ENCODE data around the gene UNC79. TPM values are rescaled to one million over a fixed set of nuclear protein-coding genes. Genes with fewer than 3 reads are reported as not detected.

The UNC79 gene
- total RNA-seq, 1 donor from 2014 or later: 0.10 TPM

DNA sequence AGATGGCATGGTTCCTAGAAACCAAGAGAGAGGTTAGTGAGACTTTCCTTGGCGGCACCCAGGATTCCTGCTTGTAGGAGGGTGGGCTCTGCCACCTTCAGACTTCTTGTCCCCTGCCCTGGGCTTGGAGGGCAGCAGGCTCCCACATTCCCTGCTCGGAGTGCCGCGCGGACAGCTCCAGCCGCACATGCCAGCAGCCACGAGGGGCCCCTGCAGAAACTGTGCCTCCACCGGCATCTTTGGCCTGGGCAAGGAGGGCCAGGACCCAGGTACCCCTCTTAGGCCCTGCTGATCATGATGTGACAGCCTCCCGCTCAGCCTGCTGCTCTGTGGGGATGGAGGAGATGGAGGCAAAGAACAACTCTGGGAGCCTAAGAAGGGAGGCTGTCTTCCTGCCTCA, 295.3 kb downstream of the UNC79 start:
- Mint-ChIP-seq H3K27ac (ENCODE audit: unreplicated experiment) (no peak overlapping the region), H3K27me3 (ENCODE audit: low read depth) (no peaks in the 10 kb centered on the region), H3K4me1 (ENCODE audit: low read depth) (no peaks in the 10 kb centered on the region), H3K4me3 (ENCODE audit: unreplicated experiment) (no peak overlapping the region), H3K9me3 (ENCODE audit: low read depth) (peaks cover 3% of the 10 kb centered on the region), H3K36me3 (ENCODE audit: low read depth) (no peaks in the 10 kb centered on the region)
- DNase-seq (ENCODE audit: low spot score): no peak
- no peak for TF ChIP-seq CTCF (IDR thresholded peaks at IDR 0.05)

DNA sequence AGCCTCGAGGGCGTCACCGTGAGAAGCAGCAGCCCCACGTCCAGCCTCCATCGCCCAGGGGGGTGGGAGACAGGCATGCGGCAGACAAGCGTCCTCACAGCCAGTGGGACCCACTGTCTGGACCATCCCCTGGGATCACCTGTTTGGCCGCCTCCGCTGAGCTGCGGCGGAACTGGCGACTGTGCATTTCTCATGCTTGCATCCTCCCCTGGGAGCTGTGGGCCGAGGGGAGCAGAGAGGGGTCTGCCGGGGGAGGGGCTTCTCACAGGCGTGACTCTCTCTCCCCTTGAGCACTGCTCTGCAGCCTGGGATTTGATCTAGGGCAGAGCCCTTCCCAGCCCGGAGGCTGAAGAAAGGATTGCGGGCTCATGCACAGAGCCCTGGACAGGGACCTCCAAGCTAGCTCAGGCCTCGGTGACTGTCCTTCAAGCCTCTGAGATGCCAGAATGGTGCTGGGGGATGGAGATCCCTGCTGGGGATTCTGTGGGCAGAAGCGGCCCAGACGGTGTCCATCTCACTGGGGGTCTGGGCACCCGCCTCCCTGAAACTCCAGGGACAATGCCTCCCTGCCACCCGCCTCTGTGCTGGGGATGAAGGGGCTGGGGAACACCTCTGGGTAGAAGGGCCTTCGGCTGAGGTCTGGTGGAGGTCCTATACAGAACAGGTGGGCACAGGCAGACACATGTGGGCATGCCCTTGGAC, 296.5 kb downstream of the UNC79 start:
- no peak overlapping the region for H3K27ac Mint-ChIP-seq (ENCODE audit: unreplicated experiment)
- H3K9me3 Mint-ChIP-seq (ENCODE audit: low read depth): no peaks in the 10 kb centered on the region
- no peak overlapping the region for H3K4me3 Mint-ChIP-seq (ENCODE audit: unreplicated experiment)
- peaks cover 3% of the 10 kb centered on the region for H3K27me3 Mint-ChIP-seq (ENCODE audit: low read depth)
- no peaks in the 10 kb centered on the region for H3K36me3 Mint-ChIP-seq (ENCODE audit: low read depth)
- no peaks in the 10 kb centered on the region for H3K4me1 Mint-ChIP-seq (ENCODE audit: low read depth)
- no peak for TF ChIP-seq CTCF (IDR thresholded peaks at IDR 0.05)
- no peak for DNase-seq (ENCODE audit: low spot score)

DNA sequence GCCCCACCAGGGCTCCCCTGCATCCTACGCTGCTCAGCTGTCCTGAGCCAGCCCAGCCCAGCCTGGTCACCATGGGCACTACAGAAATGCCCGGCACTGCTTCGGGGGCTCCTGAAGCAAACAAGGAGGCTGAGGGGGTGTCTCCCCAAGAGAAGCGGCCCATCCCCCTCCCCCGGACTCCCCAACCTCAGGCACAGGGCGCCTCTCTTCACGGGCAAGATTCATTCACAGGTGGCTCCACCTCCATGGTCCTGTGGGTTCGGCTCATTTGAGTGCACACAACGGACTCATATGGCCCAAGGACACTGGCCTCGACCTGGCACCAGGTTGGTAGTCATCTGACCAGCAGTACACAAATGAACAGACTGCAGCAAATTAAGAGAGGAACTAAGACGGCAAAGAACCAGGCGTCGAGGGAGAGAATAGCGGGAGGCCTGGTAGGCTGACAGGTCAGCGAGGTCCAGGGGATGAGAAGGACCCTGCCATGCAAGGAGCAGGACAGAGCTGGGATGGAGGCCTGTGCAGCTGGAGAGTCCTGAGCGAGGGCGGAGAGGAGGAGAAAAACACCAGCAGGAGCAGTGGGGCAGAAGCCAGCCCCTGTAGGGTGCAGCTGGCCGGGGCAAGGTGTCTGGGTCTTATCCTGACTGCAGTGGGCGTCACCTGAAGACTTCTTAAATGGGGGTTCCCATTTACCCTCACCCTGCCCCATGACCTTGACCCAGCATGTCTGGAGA, 297.3 kb downstream of the UNC79 start:
- no peaks in the 10 kb centered on the region for H3K4me1 Mint-ChIP-seq (ENCODE audit: low read depth)
- no peak for TF ChIP-seq CTCF (IDR thresholded peaks at IDR 0.05)
- H3K27ac Mint-ChIP-seq (ENCODE audit: unreplicated experiment): no peak overlapping the region
- no peak for DNase-seq (ENCODE audit: low spot score)
- no peaks in the 10 kb centered on the region for H3K36me3 Mint-ChIP-seq (ENCODE audit: low read depth)
- no peaks in the 10 kb centered on the region for H3K9me3 Mint-ChIP-seq (ENCODE audit: low read depth)
- H3K4me3 Mint-ChIP-seq (ENCODE audit: unreplicated experiment): no peak overlapping the region
- peaks cover 3% of the 10 kb centered on the region for H3K27me3 Mint-ChIP-seq (ENCODE audit: low read depth)

DNA sequence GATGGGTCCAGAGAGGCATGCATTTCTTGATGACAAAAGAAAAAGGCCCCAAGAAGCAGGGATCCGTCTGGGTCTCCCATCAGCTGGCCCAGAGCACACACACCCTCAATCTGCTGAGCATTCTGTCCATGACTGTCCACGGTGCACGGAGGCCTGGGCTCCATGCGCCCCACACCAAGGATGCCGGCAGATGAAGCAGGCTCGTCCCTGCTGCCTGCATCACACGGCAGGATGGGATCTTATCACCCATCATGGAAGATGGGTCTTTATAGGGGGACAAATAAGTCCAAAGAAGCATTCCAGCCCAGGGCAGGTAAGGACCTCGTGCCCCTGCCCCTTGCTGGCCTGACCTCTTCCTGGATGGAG, 297.9 kb downstream of the UNC79 start:
- Mint-ChIP-seq H3K27me3 (ENCODE audit: low read depth) (peaks cover 6% of the 10 kb centered on the region), H3K4me1 (ENCODE audit: low read depth) (no peaks in the 10 kb centered on the region), H3K27ac (ENCODE audit: unreplicated experiment) (no peak overlapping the region), H3K4me3 (ENCODE audit: unreplicated experiment) (no peak overlapping the region), H3K36me3 (ENCODE audit: low read depth) (no peaks in the 10 kb centered on the region), H3K9me3 (ENCODE audit: low read depth) (no peaks in the 10 kb centered on the region)
- no peak for DNase-seq (ENCODE audit: low spot score)
- TF ChIP-seq CTCF (IDR thresholded peaks at IDR 0.05): no peak

DNA sequence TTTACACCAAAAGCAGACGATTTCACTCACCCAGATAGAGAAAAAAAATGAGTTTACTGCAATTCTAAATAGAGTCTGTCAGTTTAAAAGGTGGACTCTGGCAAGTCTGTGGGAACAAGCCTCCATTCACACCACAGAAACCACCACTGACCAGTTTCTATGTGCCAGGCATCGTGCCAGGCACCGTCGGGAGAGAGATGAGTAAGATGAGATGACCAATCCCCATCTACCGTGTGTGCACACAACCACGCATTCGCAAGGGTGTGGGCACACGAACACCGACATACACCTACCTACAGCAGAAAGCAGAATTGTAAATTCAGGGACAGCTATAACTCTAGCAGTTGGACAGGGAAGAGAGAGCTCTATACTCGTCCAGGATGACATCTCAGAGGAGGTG, 299.3 kb downstream of the UNC79 start:
- no peak for TF ChIP-seq CTCF (IDR thresholded peaks at IDR 0.05)
- no peak overlapping the region for H3K4me3 Mint-ChIP-seq (ENCODE audit: unreplicated experiment)
- H3K36me3 Mint-ChIP-seq (ENCODE audit: low read depth): no peaks in the 10 kb centered on the region
- H3K9me3 Mint-ChIP-seq (ENCODE audit: low read depth): no peaks in the 10 kb centered on the region
- no peak for DNase-seq (ENCODE audit: low spot score)
- H3K27me3 Mint-ChIP-seq (ENCODE audit: low read depth): peaks cover 6% of the 10 kb centered on the region
- no peak overlapping the region for H3K27ac Mint-ChIP-seq (ENCODE audit: unreplicated experiment)
- H3K4me1 Mint-ChIP-seq (ENCODE audit: low read depth): no peaks in the 10 kb centered on the region

All from chondrocyte (in vitro differentiated cells).